NCI-H128 (cell line): ENCODE results near the gene NFXL1.

Experiments used
- DNase-seq: peaks from one replicate; lab custom pipeline; 2025; ENCODE audit not compliant: unreplicated experiment; lab: John Stamatoyannopoulos, UW

Gene NFXL1

DNA sequence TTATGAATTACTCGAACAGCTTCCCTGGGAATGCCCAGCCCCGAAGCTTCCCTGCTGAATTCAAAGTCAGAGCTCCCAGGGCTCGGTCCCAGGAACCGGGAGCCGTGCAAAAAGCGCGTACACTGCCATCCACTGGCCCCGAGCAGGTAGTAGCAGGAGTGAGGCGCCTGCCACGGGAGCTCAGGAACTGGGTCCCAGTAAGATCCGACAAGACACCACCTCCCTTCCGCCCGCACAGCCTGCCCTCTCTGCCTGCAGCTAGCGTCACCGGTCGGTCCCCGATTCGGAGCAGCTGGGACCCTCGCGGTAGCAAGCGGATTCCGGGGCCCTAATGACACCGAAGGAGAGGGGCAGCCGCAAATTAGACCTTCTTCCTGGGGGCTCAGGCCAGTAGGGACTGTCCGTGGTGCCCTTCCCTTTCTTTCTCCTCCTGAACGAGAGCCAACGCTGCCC, 77.7 kb downstream of the NFXL1 start:
- DNase-seq: no peak

DNA sequence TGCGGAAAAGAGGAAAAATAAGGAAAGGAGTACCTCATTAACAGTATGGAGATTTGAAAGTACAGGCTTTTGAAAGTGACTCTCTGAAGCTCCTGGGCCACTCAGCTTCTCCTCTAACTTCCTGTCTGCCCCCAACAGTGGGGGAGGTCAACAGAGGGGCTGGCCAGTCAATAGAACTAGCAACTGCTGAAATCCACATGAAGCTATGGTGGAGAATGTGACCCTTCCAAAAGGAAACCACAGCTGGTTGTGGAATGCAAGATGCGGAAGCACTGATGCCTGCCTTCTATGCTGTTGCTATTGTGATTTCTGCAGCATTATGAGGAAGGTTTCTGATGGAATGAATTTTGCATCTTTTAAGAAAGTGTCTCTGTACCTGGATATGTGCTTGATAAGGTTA, 78.9 kb downstream of the NFXL1 start:
- DNase-seq: no peak

DNA sequence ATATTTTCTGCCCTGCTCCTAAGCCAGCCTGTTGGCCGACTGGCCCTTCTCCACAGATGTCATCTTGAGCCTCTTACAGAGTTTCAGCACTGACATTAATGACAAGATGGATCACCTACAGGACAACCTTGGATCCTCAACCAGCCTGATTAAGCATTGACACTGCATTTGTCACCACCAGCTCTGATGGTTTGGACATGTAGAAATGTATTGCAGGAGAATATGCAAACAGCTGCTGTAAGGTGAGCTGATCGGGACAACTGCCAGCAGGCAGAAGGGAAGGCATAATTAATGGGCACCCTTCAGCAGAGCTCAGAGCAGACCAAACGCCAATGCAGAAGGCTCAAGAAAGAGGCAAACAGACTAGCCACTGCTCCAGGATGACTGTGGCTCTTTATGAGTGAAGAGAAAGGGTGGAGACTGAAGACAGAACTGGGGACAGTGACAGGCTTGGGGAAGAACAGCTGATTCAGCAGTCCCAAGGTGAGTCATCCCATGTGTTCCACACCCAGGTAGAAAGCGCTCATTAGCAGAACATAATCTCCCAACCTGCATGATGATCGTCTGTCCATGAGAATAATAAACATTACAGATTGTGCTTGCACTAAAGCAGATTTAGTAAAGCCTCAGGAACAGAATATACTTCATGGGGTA, 83.2 kb downstream of the NFXL1 start:
- DNase-seq: no peak

DNA sequence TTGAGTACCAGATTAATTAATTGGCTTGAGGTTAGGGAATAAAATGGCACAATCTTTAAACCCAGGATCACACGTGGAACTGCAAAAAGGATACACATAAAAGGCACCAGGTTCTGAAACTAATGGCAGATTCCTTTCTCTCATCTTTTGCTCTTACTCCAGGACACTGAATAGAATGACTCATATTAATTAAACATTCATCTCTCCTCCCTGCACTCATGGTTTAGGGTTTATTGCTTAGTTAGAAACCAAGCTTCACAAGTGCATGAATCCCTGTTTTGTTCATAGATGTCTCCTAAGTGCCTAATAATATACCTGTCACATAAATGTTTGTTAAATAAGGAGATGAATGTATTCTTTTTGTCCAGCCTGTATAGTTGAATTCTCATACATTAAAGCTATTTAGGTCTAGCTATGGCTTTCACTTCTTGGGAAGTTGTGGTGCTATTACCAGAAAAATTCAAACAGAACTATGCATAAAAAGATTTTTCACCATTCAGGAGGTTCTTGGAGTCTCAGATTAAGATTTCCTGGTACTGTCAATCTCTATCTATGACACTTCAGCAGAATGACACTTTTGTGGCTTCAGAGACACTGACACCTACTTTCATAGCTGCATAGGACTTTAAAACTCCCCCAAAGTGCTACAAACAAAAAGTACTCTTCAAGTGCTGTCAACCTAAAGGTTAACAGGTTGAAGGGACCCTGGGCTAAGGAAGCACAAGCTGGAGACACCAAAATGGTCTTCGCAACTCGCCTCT, 83.9 kb downstream of the NFXL1 start:
- DNase-seq: no peak

DNA sequence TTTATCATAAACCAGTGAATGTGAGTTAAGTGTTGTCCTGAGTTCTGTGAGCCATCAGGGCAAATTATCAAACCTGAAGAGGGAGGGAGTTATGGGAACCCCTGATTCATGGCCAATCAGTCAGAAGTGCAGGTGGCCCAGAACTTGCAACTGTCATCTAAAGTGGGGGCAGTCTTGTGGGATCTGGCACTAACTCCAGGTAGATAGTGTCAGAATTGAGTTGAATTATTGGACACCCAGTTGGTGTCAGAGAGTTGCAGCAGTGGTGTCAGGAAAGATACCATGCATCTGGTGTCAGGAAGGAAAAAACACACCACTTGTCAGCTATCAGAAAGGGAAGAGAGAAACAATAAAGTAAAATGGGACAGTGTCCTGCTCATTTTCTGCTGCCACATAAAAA, 84.9 kb downstream of the NFXL1 start:
- no peak for DNase-seq

DNA sequence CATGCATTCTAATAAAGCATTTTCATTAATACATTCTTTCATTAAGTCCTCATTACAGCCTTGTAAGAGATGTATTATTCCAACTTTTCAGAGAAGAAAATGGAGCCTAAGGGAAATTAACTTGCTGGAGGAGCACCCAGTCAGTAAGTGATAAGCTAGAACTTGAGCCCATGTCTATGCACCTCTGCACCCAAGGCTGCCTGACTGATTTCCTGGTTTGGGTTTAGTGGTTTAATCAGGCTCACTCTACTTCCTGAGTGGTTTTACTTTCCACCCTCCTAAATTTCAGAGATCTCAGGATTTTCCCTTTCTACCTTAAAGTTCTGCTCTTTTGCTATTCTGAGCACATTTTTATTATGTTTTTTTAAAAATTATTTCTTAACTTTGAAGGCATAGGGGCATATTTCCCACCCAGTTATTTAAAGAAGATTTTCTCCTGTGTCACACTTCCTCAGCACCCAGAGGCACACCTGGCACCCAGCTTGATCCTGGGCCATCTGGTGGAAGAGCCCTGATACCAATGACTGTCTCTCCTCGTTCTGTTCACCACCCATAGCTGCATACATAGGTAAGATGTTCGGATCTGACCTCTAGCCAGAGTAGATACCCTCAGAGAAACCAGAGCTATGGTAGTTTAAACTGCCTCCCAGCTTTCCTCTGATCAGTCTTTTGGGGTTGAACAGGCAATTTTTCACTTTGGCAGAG, 86.9 kb downstream of the NFXL1 start:
- no peak for DNase-seq

DNA sequence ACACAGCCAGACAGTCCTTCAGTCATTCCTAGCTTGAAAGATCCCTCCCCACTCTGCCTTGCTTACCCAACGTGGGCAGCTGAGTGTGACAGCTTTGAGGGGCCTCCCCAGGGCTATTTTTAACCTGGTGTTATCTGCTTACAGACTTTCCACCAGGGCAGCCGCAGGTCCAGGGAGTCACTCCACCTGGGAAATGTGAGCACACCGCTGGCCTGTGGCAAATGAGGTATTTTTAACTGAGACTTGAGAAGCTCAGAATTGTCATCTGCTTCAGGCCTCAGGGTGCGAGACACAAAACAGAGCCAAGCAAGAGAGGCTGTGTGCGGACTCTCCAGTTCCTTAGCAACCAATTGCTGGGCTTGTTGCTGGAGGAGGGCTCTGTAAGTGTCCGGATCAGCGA, 89.5 kb downstream of the NFXL1 start:
- DNase-seq: no peak

DNA sequence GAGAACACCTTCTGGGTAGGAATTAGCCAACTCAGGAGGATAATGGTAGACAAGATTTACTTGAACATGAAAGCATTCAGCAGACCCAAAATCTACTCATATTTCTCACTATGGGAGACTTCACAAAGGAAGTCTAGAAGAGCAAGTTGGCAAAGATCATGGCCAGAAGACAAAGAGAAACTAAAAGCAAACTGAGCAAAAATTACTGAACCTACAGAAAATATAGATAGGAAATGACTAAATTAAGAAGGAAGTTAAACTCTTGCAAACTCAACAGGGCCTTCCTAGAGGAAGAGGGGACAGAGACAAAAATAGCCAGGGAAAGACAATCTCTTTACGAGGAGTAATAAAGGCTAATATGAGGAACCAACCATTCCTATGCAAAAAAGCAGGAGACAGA, 95.2 kb downstream of the NFXL1 start:
- DNase-seq: no peak

DNA sequence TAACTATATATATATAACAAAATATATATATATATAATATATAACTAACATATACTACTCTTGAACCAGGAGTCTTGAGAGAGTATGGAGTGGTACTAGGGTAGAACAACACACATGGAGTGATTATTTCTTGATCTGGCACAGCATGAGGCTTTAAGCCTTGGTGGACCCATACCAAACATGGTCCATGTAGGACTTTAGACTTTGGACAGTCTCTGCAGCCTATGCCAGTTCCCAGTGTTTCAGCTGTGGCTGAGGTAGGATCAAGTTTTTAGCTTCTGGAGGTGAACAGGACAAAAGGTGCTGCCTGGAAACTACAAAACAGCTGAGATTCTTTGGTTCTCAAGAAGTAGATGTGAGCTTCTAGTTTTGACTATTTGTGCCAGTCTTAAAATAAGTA, 97.1 kb downstream of the NFXL1 start:
- DNase-seq: no peak

DNA sequence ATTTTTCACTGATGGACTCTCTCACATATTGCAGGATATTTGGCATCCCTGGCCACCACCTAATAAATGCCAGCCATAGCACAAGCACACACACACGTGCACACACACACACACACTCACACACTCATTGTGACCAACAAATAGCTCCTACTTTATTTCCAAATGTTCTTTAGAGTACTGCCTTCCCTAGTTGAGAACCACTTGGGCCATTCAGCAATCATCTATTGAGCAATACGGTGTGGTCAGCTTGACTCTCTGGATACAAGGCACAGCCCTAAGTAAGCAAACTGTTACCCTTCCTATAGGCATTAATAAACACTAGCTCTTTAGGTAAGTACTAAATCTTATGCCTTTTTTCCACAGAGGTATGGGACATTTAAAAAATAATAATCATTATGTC, 97.6 kb downstream of the NFXL1 start:
- no peak for DNase-seq

DNA sequence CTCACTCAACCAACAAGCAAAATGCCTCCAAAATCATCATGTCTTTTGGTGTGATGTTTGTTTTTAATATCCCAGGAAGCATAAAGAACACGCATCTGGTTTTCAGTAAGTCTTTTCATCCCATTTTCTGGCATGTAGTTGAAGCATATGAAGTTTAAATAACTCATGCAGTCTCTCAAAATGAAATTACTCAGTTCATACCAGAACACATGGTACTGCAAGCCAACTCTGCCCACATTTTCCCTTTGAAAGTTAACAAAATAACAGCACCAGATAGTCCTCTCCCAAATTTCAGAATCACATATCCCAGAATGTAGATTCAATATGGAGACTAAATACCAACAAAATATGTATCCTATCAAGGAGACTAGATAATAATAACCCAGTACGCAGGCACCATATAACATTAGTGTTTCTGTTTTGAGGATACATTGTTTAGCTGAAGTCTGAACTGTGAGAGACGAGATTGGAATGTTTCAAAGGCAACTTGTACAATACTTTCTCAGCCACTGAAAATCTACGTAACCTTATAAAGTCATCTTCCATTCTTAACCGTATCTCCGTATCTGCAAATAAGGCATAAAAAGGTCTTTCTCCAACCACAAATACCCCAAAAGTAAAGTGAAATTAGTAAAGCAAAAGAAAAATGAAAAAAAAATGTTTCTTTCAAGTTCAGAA, 99.6 kb downstream of the NFXL1 start:
- no peak for DNase-seq

DNA sequence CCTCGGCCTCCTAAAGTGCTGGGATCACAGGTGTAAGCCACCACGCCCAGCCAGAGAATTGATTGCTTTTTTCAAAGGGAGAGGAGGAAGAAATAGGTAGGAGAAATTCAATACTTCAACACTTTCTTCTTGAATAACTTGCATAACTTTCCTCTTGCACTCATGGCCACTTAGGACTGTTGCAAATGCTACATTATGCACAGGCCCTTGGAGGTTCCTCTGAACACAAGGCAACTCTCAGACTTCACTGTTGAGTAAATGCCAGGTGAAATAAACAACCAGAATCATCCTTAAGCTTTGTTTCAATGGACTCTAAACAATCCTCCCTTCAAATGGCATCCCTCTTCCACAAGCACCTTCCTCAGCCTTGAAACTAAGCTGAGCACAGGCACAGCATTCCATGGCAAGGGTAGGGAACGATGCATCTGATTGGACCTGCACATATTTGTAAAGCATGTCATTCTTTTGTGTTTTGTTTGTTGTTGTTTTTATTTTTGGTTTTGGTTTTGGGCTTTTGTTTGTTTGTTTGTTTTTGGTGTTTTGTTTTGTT, 104.7 kb downstream of the NFXL1 start:
- DNase-seq: no peak

DNA sequence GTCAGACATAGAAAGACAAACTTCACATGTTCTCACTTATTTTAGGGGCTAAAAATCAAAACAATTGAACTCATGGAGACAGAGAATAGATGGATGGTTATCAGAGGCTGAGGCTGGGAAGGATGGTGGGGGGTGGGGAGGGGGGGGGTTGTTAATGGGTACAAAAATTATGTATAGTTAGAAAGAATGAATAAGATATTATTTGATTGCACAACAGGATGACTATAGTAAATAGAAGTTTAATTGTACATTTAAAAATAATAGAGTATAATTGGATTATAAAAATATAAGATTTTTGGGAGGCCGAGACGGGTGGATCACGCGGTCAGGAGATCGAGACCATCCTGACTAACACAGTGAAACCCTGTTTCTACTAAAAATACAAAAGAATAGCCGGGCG, 109.8 kb downstream of the NFXL1 start:
- no peak for DNase-seq

DNA sequence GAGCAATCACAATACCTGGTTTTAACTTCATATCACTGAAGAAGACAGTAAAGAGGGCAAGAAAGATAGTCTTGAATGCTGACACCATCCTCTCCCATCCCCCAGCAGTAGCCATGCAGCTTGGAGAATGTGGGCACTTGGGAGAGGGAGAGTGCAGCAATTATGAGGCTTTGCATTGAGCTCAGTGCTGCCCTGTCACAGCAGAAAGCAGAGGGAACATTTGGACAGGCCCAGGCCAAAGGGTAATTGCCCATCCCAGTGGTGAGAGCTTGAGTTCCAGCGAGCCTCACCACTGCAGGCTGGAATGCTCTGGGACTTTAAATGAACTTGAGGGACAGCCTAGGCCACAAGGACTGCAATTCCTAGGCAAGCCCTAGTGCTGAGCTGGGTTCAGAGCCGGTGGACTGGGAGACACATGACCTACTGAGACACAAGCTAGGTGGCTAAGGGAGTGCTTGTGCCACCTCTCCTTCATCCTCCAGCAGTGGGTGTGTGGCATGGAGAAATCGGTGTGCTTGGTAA, 112.8 kb downstream of the NFXL1 start:
- no peak for DNase-seq

DNA sequence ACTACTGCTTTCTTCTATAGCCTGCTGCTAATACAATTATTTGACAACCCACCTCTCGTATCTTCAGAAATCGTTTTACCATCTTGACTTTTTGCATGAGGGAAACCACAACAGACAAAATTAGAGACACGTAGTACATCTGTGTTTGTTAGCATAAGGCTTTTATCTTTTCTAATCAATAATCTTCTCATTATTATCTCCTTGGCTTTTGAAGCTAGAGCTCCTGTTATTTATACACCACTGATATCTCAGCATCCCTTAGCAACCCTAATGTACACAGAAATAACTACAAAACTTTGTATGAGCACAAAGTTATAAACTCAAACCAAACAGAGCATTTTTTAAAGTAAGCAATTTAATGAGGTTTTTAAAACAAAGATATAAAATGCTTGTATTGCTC, 116.2 kb downstream of the NFXL1 start:
- no peak for DNase-seq
